ENCODE measurements around the gene KCNG1.

KCNG1 gene

GRCh38 chr20:51012357-51012756 lies 10.6 kb downstream of the KCNG1 start:
- no peak for DNase-seq (ENCODE audit: low read depth)

- DNase-seq (ENCODE audit: low read depth), result no peak
Measured at GRCh38 chr20:51011479-51011878, 11.4 kb downstream of the KCNG1 start.

DNA sequence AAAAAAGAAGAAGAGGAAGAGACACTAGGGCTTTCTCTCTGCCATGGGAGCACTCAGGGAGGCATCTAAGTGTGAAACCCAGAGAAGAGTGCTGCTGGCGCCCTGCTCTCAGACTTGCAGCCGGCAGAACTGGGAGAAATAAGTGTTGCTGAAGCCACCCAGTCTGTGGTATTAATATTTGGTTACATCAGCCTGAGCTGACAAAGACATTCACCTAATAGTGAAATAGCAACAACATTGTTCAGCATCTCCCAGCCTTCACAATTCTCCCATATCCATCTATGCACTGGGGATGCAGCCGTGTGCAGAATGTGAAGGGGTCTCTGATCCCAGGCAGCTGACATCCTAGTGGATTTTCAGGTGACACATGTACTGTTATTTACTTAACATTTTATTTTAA lies 12.0 kb downstream of the KCNG1 start:
- no peak for DNase-seq (ENCODE audit: low read depth)

DNA sequence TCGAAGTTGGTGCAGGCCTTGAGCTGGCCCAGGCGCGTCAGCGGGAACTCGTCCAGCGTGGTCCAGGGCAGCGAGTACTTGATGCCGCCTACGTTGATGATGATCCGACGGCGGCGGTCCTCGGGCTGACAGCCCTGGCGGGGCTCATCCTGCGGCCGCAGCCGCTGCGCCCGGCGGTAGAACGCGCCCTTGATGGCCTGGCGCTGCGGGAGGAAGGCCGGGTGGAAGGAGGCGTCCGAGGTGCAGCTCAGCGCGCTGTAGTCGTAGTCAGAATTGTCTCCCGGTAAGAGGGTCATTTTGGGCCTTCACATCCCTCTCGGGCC lies 12.9 kb downstream of the KCNG1 start:
- DNase-seq (ENCODE audit: low read depth), result no peak

DNA sequence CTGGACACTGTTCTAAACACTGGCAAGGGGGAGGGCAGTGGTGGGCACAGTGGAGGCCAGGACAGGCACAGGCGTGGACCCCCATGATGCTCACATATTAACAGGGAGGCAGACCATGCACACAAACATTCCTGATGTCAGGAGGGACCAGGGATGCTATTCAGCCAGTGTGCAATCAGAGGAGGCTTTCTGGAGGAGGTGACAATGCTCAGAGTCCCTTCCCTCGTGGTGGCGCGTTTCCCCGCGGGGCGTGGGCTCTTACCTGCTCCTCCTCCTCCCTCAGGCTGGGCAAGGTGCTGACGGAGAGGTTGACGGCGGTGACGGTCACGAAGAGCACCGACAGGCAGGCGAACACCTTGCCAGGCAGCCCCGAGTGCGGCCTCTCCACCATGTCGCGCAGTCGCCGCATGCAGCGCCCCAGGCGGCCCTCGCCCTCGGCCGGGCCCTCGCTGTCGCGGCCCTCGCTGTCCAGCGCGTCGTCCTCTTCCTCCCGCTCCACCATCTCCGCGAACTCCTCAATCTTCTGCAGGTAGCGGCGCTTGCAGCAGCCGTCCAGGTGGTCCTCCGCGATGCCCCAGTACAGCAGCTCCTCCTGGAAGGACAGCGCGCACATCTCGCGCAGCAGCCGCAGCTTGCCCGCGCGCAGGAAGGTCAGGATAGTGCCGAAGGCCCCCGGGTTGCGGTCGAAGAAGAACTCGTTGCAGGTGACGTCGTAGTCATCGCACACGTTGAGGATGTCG lies 13.4 kb downstream of the KCNG1 start:
- DNase-seq (ENCODE audit: low read depth), result no peak

- DNase-seq (ENCODE audit: low read depth), result no peak
Measured at GRCh38 chr20:51008718-51009117, 14.2 kb downstream of the KCNG1 start.

GRCh38 chr20:51005214-51005613 lies 17.7 kb downstream of the KCNG1 start:
- DNase-seq (ENCODE audit: low read depth), result no peak

GRCh38 chr20:51004781-51005180 lies 18.1 kb downstream of the KCNG1 start:
- DNase-seq (ENCODE audit: low read depth), result no peak

DNA sequence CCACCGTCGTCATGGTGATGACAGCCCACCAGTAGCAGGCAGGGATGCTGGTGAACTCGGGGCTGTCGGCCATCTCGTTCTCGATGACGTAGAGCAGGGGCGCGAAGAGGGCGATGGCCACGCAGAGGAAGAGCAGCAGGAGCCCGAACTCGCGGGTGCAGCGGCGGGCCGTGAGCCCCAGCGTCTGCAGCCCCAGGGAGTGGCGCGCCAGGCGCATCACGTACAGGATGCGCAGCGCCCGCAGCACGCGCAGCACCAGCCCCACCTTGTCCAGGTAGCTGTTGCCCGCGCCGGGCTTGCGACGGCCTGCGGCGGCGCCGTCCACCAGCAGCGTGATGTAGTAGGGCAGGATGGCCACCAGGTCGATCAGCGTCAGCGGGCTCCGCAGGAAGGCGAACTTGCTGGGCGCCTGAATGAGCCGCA lies 18.6 kb downstream of the KCNG1 start:
- DNase-seq (ENCODE audit: low read depth), result no peak

GRCh38 chr20:51003753-51004152 lies 19.2 kb downstream of the KCNG1 start:
- no peak for DNase-seq (ENCODE audit: low read depth)

DNA sequence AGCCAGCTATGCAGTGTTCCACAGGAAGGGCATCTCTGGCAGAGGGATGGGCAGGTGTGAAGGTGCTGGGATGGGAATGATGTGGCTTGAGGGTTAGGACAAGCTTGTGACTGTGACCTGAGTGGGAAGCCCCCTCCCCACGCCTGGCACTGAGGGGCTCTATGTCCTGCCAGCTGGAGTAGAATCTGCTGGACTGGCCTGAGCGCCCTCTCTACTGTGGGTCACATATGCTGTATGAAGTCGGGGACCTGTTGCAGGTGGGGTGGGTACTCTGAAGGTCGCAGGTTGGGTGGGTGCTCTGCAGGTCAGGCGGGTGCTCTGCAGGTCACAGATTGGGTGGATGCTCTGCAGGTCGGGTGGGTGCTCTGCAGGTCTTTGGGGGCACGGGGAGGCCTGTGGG lies 20.3 kb downstream of the KCNG1 start:
- DNase-seq (ENCODE audit: low read depth), result no peak

DNA sequence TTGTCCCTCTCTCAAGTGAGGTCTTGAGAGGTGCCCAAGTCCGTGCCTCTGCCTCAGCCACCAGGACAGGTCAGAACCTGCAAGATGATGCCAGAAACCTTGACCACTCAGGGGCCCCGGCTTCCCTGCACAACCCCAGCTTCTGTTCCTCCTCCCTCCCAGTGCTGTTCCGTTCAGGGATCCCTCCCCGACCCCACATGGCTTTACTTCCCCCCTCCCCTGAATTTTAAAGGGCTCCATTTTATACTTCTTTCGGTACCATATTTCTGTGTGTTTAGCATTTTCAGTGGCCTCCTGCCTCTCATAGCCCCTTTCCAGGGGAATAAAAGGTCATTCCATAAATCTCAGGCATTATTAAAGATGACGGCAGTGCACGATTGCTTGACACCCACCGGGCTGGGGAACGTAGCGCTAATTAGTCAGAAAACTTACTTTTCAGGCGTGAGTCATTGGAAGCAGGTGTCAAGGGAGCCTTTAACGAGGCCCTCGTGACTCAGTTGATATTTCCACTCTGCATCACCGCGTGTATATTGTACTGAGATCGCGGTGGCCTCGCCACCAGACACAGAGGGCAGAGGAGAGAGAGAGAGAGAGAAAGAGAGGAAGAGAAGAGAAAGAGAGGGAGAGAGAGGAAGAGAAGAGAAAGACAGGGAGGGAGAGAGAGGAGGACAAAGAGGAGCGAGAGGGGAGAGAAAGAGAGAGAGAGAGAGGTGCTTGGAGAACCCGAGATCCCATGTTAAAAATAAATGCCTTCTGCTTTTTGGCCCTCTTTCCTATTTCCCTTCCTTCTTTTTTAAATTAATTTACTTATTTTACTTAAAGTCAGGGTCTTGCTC lies 21.3 kb downstream of the KCNG1 start:
- DNase-seq (ENCODE audit: low read depth), result no peak

GRCh38 chr20:50999355-50999754 lies 23.6 kb downstream of the KCNG1 start:
- DNase-seq (ENCODE audit: low read depth), result no peak

DNA sequence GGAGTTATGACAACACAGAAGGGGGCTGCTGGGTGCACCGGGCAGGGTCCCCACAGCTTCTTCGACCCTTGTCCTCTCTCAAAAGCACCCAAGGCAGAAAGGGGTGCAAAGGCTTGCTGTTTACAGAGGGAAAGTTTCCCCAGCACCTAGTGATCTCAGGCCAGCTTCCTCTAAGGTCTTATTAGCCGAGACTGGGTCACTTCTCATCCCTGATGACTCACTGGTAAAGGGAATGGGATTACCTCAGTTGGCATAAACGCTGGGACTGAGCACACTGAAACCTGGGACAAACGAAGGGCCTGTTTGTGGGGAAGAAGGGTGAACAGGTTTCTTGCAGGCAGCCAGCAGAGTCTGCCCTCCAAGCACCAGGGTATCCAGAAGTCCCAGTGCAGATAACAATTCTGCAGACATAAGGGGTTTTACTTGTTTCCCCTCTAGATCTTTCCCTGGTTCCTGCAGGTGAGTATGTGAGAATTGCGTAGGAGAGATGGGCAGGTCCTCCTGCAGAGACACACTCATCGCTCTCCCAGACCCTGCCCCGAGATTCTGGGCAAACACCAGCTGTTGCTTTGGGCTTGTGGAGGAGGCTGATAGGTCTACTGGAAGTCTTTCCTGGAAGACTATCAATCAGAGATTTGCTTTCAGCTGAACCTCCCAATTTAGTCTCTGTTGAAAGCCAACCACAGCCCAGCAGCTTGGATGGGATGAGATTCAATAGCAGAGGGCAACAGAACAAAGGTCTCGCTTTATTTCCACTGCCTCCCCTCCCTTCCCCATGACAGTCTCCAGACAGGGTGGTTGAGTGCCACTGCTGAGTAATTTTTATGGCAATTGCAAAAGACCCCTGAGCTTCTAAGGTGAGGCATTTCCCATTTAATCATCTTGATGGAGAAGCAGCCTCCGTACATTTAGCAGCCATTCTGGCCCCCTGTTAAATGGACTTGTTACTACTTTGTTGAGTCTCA lies 25.7 kb downstream of the KCNG1 start:
- no peak for DNase-seq (ENCODE audit: low read depth)

DNA sequence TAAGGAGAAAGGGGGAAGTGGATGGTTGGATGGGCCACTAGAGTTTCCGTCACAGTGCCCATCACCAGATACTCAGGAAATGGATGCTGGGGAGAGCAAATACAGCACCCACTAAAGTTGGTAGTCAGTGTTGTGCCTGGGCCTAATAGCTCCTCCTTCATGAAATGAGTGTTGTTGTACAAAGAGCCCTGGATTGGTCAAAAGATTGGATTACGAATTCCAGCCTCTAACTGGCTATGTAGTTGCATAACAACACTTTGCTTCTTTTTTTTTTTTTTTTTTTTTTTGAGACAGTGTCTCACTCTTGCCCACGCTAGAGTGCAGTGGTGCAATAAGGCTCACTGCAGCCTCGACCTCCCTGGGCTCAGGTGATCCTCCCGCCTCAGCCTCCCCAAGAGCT lies 27.4 kb downstream of the KCNG1 start:
- no peak for DNase-seq (ENCODE audit: low read depth)

DNA sequence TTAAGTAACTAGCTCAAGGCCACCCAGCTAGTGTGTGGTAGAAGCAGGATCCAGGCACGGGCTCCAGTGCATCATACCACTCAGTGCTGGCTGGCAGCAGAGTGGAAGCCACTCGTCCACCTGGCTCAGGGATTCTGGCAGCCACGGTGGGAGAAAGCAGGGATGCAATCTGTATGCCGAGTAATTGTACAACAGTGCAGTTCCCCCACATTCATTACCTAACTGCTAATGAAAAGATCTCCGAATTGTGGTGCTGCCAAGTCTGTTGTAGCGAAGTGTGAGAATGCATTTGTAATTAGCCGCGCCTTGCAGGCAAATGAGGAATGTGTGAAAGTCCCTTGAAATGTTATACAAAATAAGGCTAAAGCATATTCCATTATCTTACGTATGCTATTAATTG lies 29.0 kb downstream of the KCNG1 start:
- no peak for DNase-seq (ENCODE audit: low read depth)

DNA sequence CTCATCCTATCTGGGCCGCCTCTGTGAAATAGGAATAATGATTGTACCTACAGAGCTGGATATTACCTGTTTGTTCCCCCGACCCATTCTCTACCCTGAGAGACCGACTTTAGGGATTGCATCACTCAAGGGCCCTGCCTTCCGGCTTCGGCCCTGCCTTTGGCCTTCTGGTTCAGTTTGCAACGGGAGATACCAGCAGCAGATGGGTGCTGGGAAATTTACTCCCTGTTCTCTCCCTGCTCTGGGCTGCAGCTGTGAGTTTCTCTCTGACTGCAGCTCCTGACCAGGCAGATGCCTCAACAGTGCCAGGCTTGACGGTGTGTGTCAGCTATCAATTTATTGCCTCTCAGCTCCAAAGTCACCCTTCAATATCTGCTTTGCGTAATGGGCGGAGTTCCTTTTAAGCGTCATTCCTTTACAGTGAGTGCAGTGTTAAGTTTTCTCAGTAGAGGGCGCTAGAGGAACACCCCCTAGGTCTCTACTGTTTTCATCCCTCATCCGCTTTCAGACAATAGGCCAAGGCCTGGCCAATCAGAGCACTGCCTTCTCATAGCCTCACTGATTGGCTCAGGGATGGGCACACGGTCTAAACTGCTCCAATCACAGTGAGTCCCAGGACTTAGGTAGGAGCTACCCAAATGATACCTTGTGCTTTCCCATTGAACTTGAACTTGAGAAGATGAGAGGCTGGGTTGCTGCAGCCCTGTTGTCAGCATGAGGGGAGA lies 30.0 kb downstream of the KCNG1 start:
- no peak for DNase-seq (ENCODE audit: low read depth)

DNA sequence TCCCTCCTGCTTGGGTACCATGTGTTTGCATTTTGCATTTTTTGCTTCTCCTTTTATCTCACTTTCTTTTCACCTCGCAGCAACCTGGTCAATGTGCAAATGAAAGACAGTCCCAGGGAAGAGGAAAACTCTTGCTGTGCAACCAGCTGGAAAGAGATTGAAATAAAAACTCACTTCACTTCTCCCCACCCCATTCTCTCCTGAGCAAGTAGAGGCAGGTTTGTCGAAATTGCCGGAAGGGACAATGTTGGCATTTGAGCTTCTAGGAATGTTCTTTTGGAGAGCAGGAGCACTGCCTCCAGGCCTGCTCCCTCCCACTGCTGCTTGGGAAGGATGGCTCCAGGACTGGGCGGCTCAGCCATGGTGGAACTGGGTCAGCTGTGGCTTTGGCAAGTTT lies 30.6 kb downstream of the KCNG1 start:
- DNase-seq (ENCODE audit: low read depth), result no peak

GRCh38 chr20:50991076-50991475 lies 31.8 kb downstream of the KCNG1 start:
- DNase-seq (ENCODE audit: low read depth), result no peak

DNA sequence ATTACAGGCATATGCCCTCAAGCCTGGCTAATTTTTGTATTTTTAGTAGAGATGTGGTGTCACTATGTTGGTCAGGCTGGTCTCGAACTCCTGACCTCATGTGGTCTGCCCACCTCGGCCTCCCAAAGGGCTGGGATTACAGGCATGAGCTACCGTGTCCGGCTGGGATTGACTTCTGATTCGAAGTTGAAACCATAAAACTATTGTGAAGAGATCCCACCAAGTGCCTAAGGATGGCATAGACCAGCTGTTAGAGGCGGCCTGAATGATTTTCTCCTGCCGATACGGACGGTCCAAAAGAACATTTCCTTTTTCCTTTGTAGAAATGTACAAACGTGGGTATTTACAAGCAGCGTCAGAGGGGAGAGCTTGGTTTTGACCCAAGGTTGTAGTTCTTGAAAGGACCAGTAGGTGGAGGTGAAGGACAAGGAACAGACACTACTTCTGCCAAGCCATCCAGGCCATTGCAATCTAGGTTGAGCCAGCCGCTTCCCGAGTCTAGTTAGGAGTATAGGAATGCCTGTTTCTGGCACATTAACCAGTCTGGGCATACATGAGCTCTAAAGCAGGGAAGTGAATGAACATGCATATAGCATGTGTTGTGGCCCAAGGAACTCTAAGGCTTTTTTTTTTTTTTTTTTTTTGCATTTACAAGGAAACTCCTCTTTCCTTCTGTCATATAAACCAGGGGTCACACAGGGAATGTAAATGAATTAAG lies 35.3 kb downstream of the KCNG1 start:
- peak; percentile 25 for DNase-seq (ENCODE audit: low read depth)

- DNase-seq (ENCODE audit: low read depth), result no peak
Measured at GRCh38 chr20:50983321-50983720, 39.6 kb downstream of the KCNG1 start.
